NCI-H460 (cell line): ENCODE data around the gene TNFRSF1A. TPM values are rescaled to one million over a fixed set of nuclear protein-coding genes. Genes with fewer than 3 reads are reported as not detected.

ENCODE experiments used
- DNase-seq: peaks from one replicate; pipeline ENCODE4 v3.0.0-alpha.2; 2016; ENCODE audit warnings: low read depth; ENCODE audit errors: extremely low read depth
- total RNA-seq: library from RNA; depleted of rRNA; stranded (reverse); fragments of >200 nt; shearing (Covaris generic); gene quantifications from 2 replicates; pipeline ENCODE4 v1.2.3, GENCODE V29; 2014

Gene TNFRSF1A
- total RNA-seq, 1 experiment from 2014 or later = 190 TPM

- no peak for DNase-seq
Measured at GRCh38 chr12:6327229-6328041, 14.4 kb downstream of the TNFRSF1A start.

- peak; percentile 71 for DNase-seq
Measured at GRCh38 chr12:6326316-6327228, 15.3 kb downstream of the TNFRSF1A start.

- no peak for DNase-seq
Measured at GRCh38 chr12:6324936-6325750, 16.7 kb downstream of the TNFRSF1A start.

GRCh38 chr12:6323995-6324711 is 17.7 kb downstream of the TNFRSF1A start:
- no peak for DNase-seq

GRCh38 chr12:6323340-6323994 is 18.4 kb downstream of the TNFRSF1A start:
- peak; percentile 79 for DNase-seq

- no peak for DNase-seq
Measured at GRCh38 chr12:6322969-6323339, 18.9 kb downstream of the TNFRSF1A start.

- no peak for DNase-seq
Measured at GRCh38 chr12:6322352-6322751, 19.5 kb downstream of the TNFRSF1A start.

GRCh38 chr12:6321905-6322304 is 20.0 kb downstream of the TNFRSF1A start:
- DNase-seq = no peak

GRCh38 chr12:6319446-6319845 is 22.4 kb downstream of the TNFRSF1A start:
- no peak for DNase-seq

GRCh38 chr12:6318440-6318879 is 23.4 kb downstream of the TNFRSF1A start:
- DNase-seq = no peak

GRCh38 chr12:6317693-6318439 is 24.0 kb downstream of the TNFRSF1A start:
- no peak for DNase-seq

GRCh38 chr12:6316921-6317692 is 24.8 kb downstream of the TNFRSF1A start:
- DNase-seq = no peak

GRCh38 chr12:6315704-6316597 is 25.9 kb downstream of the TNFRSF1A start:
- DNase-seq = no peak

GRCh38 chr12:6315184-6315583 is 26.7 kb downstream of the TNFRSF1A start:
- no peak for DNase-seq

GRCh38 chr12:6314776-6315175 is 27.1 kb downstream of the TNFRSF1A start:
- DNase-seq = no peak

GRCh38 chr12:6313326-6313940 is 28.4 kb downstream of the TNFRSF1A start:
- no peak for DNase-seq
